WERI-Rb-1 (cell line): Measurements from ENCODE around the gene POU2AF1.
"Not testable (repeated sequence)": the region's sequence is repeated elsewhere in the genome, so short reads cannot be mapped to it uniquely, and the experiment has no call there.

ENCODE experiments used
- DNase-seq: peaks from one replicate; pipeline ENCODE4 v3.0.0-alpha.2; 2020
- H3K27ac ChIP-seq: fragments of 250-450 bp; sonication (Bioruptor Pico); 2 replicates; pipeline ENCODE4 v1.5.1; 2020; ENCODE audit warnings: mild to moderate bottlenecking, moderate library complexity
- H3K27me3 ChIP-seq: fragments of 250-450 bp; sonication (Bioruptor Pico); 2 replicates; pipeline ENCODE4 v1.5.1; 2021; ENCODE audit warnings: mild to moderate bottlenecking, low read depth, moderate library complexity; ENCODE audit not compliant: insufficient read depth, severe bottlenecking
- H3K36me3 ChIP-seq: fragments of 250-450 bp; sonication (Bioruptor Pico); 2 replicates; pipeline ENCODE4 v1.5.1; 2020; ENCODE audit warnings: mild to moderate bottlenecking, moderate library complexity
- H3K4me3 ChIP-seq: 2 replicates; pipeline ENCODE4 v1.5.1; 2011; ENCODE audit warnings: low read depth, mild to moderate bottlenecking, control low read depth, low read length
- H3K9me3 ChIP-seq: fragments of 250-450 bp; sonication (Bioruptor Pico); 2 replicates; pipeline ENCODE4 v1.5.1; 2021; ENCODE audit warnings: mild to moderate bottlenecking, moderate library complexity; ENCODE audit not compliant: severe bottlenecking
- CTCF ChIP-seq: IDR thresholded peaks from 2 replicates; pipeline ENCODE4 v1.5.1; 2011; ENCODE audit warnings: low read depth, mild to moderate bottlenecking, control low read depth, inconsistent platforms, low read length

The POU2AF1 gene

GRCh38 chr11:111403051-111403726 is 24.1 kb upstream of the POU2AF1 start:
- no peak overlapping the region for H3K27ac ChIP-seq
- no peaks in the 10 kb centered on the region for H3K27me3 ChIP-seq
- H3K4me3 ChIP-seq = no peak overlapping the region
- H3K36me3 ChIP-seq = no peaks in the 10 kb centered on the region
- no peaks in the 10 kb centered on the region for H3K9me3 ChIP-seq
- TF ChIP-seq CTCF = no peak
- no peak for DNase-seq

- Histone ChIP-seq H3K27ac (no peak overlapping the region), H3K4me3 (no peak overlapping the region), H3K9me3 (no peaks in the 10 kb centered on the region), H3K27me3 (no peaks in the 10 kb centered on the region), H3K36me3 (no peaks in the 10 kb centered on the region)
- no peak for TF ChIP-seq CTCF
- no peak for DNase-seq
These were observed 23.3 kb upstream of the POU2AF1 start for GRCh38 chr11:111402411-111402810.

GRCh38 chr11:111401957-111402356 is 22.9 kb upstream of the POU2AF1 start:
- not testable (repeated sequence) for H3K27ac ChIP-seq, H3K9me3 ChIP-seq, H3K27me3 ChIP-seq, DNase-seq, H3K4me3 ChIP-seq, H3K36me3 ChIP-seq

GRCh38 chr11:111400595-111400994 is 21.5 kb upstream of the POU2AF1 start:
- no peaks in the 10 kb centered on the region for H3K36me3 ChIP-seq
- no peak for TF ChIP-seq CTCF
- no peak for DNase-seq
- H3K9me3 ChIP-seq = no peaks in the 10 kb centered on the region
- no peak overlapping the region for H3K27ac ChIP-seq
- no peaks in the 10 kb centered on the region for H3K27me3 ChIP-seq
- H3K4me3 ChIP-seq = no peak overlapping the region

- H3K36me3 ChIP-seq = no peaks in the 10 kb centered on the region
- no peak for DNase-seq
- no peak for TF ChIP-seq CTCF
- no peak overlapping the region for H3K4me3 ChIP-seq
- no peaks in the 10 kb centered on the region for H3K9me3 ChIP-seq
- H3K27ac ChIP-seq = no peak overlapping the region
- no peaks in the 10 kb centered on the region for H3K27me3 ChIP-seq
These were observed 20.3 kb upstream of the POU2AF1 start for GRCh38 chr11:111399187-111400031.

- no peaks in the 10 kb centered on the region for H3K9me3 ChIP-seq
- no peak overlapping the region for H3K4me3 ChIP-seq
- no peaks in the 10 kb centered on the region for H3K27me3 ChIP-seq
- no peak for TF ChIP-seq CTCF
- H3K27ac ChIP-seq = no peak overlapping the region
- H3K36me3 ChIP-seq = no peaks in the 10 kb centered on the region
- no peak for DNase-seq
These were observed 18.0 kb upstream of the POU2AF1 start for GRCh38 chr11:111397034-111397433.
